Right ventricle myocardium inferior (tissue), 1 donor: ENCODE measurements around the gene MYH11. TPM values are rescaled to one million over a fixed set of nuclear protein-coding genes. Genes with fewer than 3 reads are reported as not detected.

ENCODE experiments used
- ATAC-seq: fragments of 200-7000 bp; cut with Tn5 transposase; one replicate; pipeline ENCODE4 v1.9.1; 2020; ENCODE audit warnings: mild to moderate bottlenecking, moderate library complexity
- DNase-seq: peaks from one replicate; pipeline ENCODE4 v3.0.0; 2021; ENCODE audit errors: missing footprints
- intact Hi-C: fragments of 100-400 bp; cut with DNase I; formaldehyde crosslinking; loops from one replicate; pipeline ENCODE4 v1.11.0; 2022
- total RNA-seq: library from RNA; stranded (reverse); fragmentation: NEBNext Ultra II Directional; extraction: Animal tissue kit (Norgen Biotek cat#: 25700); gene quantifications from one replicate; pipeline ENCODE4 v1.2.1, GENCODE V29; 2021
- donor health status: DM: no; HTN: yes; CAD: no; lungs with severe emphysema.

Gene MYH11
- total RNA-seq, 1 donor from 2014 or later, result 17.9 TPM

DNA sequence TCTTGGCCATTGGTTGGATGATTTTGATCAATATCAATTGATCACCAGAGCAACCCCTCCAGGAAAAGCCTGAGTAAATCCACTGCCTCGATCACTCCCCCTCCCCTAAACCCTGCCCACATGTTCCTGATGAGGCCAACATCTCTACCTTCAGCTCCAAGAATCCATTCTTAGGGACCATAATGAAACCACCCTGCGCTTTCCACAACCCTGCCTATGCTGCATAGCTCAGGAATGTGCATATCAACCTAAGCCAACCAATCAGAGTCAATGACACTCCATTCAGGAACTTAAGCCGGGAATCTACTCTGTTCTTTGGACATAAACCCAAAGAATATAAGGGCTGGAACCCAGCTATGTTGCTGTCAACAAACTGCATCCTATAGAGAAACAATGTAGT, 86.3 kb downstream of the MYH11 start:
- DNase-seq (no peak), ATAC-seq (no peak)
- intact Hi-C loops, result no loop called here

DNA sequence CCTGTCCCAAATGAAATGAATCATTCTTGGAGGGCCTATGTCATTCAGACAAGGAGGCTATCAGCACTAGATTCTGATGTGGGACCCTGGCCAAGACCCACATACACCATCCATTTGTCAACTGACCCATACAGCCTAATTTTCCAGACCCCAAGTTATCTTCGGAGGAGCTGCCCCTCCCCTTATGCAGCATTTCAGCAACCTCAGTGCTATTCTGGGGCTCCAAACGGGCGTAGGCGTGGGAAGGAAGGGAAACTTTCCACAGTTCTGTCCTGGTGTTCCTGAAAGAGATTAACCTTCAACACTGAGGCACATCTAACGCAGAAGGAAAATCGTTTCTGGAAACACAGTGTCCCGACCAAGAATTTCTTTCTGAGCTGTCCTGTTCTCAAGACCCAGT, 86.7 kb downstream of the MYH11 start:
- DNase-seq, result no peak
- intact Hi-C loops, result no loop called here
- no peak for ATAC-seq

DNA sequence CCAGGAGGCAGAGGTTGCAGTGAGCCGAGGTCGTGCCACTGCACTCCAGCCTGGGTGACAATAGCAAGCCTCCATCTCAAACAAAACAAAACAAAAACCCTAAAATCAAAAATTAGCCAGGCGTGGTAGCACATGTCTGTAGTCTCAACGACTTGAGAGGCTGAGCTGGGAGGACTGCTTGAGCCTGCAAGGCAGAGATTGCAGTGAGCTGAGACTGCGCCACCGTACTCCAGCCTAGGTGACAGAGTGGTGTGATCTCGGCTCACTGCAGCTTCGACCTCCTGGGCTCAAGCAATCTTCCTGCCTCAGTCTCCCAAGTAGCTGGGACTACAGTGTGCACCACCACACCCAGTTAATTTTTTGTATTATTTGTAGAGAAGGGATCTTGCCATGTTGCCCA, 87.6 kb downstream of the MYH11 start:
- DNase-seq (no peak), ATAC-seq (no peak)
- intact Hi-C loops, result loop anchor here (5.0 kb wide), 1 partner anchor 358 kb away; no protein-coding TSS in a partner anchor

DNA sequence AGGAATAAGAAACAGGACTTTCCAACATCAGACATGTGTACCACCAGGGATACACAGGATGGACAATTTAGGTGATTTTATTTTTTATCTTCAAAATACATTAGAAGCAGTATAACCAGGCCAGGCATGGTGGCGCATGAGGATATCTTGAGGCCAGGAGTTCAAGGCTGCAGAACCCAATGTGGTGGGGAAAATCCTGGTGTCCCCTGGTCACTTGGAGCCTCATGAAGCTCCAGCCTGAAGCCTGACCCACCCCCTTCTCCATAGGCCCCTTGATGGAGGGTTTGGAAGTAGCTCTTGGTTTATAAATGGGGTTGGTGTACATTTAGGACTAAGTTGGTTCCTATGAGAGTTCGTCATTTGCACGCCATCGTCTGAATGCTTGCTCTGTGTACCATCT, 88.6 kb downstream of the MYH11 start:
- ATAC-seq, result no peak
- intact Hi-C loops, result loop anchor here (5.0 kb wide), 1 partner anchor 359 kb away; no protein-coding TSS in a partner anchor
- no peak for DNase-seq

DNA sequence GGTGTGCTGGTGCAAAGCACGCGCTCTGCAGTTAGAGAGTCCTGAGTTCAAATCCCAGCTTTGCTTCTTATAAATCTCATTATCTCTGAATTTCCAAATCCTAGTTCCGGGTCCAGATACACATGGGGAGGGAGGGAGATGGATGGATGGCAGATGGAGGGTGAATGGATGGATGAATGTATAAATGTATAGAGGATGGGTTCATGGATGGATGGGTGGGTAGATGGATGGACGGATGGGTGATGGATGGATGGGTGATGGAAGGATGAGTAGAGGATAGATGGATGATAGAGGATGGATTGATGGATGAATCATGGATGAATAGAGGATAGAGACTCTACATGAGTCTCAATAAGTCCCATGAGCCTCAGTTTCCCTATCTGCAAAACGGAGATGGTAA, 89.9 kb downstream of the MYH11 start:
- intact Hi-C loops, result loop anchor here (2.0 to 5.0 kb wide), 2 partner anchors 56 to 360 kb away; no protein-coding TSS in a partner anchor
- ATAC-seq, result no peak
- DNase-seq, result no peak

DNA sequence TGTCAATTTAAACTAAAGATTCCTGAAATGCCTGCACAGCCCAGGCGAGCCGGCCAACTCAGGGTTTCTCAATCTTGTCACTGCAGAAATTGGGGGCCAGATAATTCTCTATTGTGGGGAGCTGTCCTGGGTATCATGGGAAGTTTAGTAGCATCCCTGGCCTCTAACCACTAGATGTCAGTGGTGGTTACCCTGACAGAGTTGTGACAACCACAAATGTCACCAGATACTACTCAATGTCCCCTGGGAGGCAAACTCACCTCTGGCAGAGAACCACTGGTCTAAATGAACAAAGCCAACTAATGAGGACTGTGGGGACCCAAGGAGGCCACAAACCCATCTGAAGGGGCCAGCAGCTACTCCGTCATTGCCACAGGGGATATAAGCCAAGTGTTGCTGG, 90.9 kb downstream of the MYH11 start:
- ATAC-seq, result peak; percentile 76
- DNase-seq, result no peak
- intact Hi-C loops, result loop anchor here (2.0 to 5.0 kb wide), 2 partner anchors 57 to 361 kb away; no protein-coding TSS in a partner anchor

DNA sequence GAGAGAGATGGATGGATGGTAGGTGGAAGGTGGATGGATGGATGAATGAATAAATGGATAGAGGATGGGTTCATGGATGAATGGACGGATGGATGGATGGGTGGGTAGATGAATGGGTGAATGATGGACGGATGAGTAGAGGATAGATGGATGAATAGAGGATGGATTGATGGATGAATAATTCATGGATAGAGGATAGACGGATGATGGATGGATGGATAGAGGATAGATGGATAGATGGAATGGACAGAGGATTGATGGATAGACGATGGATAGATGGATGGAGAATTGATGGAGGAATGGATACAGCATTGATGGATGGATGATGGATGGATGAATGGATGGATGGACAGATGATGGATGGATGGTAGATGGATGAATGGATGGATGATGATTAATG, 91.7 kb downstream of the MYH11 start:
- ATAC-seq (no peak), DNase-seq (no peak)
- intact Hi-C loops, result loop anchor here (5.0 kb wide), 1 partner anchor 362 kb away; no protein-coding TSS in a partner anchor

DNA sequence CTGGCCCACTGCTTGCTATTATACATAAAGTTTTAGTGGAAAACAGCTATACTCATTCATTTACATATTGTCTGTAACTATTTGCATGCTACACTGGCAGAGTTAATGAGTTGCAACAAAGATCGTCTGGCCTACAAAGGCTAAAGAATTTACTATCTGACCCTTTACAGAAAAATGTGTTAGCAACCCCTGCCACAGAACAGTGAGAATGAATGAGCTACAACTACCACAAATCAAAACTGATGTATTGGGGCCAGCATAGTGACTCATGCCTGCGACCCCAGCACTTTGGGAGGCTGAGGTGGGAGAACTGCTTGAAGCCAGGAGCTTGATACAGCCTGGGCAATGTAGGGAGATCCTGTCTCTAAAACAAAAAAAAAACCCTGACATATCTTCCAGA, 92.7 kb downstream of the MYH11 start:
- ATAC-seq (no peak), DNase-seq (no peak)
- intact Hi-C loops, result no loop called here

DNA sequence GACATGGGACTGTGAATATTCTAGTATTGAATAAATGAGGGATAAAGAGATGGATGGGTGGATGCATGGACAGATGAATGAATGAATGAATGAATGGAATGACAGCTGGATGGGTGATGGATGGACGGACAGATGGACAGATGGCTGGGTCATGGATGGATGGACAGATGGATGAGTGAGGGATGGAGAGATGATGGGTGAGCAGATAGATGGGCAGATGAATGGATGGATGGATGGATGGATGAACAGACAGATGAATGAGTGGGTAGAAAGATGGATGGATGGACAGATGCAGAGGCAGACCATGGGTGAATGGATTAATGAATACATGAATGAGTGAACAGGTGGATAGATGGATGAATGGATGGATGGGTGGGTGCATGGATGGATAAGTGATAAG, 96.7 kb downstream of the MYH11 start:
- DNase-seq (no peak), ATAC-seq (no peak)
- intact Hi-C loops, result no loop called here

DNA sequence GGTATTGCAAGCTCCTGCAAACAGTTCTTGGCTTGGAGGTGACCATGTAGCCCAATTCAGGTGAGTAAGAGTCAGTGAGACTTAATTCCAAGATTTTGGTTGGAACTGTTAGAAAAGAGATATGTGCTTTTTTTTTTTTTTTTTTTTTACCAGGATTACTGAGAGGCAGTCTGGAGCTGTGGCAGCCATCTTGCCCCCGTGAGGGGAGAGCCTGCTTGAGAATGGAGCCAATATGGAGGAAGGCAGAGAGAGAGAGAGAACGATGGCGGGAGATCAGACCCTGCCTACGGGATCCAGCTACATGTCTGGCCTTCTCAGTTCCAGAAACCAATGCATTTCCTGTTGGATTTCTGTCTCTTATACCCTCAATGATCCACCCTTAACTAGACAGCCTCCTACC, 97.8 kb downstream of the MYH11 start:
- DNase-seq, result no peak
- no peak for ATAC-seq
- intact Hi-C loops, result no loop called here

DNA sequence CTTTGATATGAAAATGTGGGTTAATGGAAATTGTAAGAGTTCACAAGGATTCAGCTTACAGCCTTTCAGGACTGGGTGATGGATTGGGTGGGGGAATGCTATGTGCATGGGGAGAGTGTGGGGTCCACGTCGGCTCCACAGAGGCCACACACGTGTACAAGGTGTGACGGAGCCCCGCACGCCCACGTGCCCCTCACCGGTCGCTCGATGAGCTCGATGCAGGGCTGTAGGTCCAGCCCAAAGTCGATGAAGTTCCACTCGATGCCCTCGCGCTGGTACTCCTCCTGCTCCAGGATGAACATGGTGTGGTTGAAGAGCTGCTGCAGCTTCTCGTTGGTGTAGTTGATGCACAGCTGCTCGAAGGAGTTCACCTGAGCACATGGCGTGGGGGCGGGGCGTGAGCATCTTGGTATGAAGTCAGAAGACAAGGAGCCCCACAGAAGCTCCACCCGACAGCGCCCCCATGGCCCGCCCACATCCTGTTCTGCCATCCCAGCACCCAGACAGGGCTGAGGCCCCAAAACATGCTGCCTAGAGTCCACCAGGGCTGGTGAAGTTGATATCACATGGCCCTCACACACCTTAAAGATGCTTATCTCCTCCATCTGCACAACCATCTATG, 99.1 kb downstream of the MYH11 start:
- ATAC-seq (no peak), DNase-seq (no peak)
- intact Hi-C loops, result no loop called here

DNA sequence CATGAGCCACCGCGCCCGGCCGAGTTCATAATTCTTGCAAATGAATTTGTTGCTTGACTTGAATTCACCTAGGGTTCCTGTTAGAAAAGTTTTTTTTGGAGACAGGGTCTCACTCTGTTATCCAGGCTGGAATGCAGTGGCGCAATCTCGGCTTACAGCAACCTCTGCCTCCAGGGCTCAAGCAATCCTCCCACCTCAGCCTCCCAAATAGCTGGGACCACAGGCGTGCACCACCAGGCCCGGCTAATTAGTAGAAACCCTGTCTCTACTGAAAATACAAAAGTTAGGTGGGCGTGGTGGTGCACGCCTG, 99.8 kb downstream of the MYH11 start:
- no peak for ATAC-seq
- DNase-seq, result no peak
- intact Hi-C loops, result no loop called here

DNA sequence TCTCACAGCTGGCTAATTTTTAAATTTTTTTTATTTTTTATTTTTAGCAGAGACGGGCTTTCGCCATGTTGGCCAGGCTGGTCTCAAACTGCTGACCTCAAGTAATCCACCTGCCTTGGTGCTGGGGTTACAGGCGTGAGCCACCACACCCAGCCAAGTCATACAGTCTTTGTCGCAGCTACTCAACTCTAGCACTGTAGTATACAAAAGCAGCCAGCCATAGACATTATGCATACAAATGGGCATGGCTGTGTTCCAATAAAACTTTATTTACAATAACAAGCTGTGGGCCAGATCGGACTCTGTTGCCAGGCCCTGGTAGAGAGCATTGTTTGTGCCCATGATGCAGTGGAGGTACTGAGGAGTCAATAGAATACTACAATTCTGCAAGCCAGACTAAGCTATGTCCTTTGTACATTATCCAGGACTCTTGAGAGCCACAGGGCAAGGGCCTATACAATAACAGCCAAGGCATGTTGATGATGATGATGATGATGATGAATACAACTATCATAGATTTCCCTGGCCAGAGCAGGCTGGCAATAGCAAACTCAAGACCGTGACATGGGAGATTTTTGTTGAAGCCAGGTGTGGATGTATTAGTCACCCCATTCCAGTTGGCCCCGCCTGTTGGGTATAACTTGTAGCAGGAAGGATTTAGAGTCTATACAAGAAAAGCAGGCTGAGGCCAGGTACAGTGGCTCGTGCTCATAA, 101.8 kb downstream of the MYH11 start:
- intact Hi-C loops, result no loop called here
- no peak for ATAC-seq
- no peak for DNase-seq

DNA sequence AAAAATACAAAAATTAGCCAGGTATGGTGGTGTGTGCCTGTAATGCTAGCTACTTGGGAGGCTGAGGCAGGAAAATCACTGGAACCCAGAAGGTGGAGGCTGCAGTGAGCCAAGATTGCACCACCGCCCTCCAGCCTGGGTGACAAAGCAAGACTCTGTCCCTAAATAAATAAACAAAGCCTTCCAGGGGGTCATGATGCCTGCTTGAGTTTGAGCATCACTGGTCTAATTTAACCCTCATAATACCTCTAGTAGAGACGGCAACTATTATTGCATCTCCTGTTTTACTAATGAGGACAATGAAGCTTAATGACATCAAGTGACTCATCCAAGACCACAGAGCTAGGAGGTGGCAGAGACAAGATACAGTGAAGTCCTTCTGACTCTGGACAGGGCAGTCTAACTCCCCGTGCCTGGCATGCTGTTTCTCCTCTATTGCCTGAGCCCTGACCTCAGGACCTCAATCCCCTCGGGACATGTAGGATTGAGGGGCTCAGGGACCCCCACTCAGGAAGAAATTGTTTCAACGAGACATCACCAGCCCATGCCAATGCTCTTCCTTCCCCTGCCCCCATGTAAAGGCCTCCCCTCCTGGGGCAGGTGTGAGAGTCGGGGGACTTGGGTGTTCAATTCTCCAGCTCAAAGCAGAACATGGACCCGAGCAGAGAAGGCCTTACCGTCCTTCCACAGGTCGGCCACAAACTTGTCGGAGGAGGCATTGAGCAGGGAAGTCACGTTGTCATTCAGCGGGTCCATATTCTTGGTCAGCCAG, 103.9 kb downstream of the MYH11 start:
- intact Hi-C loops, result no loop called here
- ATAC-seq (no peak), DNase-seq (no peak)

DNA sequence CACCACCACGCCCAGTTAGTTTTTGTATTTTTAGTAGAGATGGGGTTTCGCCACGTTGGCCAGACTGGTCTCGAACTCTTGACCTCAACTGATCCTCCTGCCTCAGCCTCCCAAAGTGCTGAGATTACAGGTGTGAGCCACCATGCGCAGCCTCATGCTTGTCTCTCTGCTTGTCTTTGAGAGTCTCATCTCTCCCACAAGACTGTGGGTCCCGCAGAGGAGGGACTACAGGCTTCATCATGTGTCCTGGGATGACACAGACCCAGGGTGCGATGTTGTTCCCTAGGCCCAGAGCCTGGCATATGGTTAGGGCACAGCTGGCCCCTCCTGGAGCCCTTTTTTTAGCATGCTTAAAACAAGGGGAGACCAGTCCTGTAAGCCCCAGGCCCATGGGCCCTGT, 104.9 kb downstream of the MYH11 start:
- intact Hi-C loops, result no loop called here
- DNase-seq, result no peak
- no peak for ATAC-seq

DNA sequence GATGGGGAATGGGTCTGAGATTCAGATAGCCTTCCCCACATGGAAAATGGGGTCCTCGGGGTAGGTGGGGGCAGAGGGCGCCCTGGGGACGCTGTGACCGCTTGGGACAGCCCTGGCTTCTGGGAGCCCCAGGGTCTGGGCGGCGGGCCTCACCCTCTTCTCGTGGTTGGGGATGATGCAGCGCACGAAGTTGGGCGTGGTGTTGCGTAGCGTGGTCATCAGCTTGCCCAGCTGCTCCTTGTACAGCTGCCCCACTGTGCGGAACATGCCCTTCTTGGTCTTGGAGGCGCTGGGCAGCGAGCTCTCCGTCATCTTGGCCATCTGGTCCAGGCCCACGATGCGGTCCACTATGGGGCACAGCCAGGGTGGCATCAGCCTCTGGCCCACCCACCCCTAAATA, 106.8 kb downstream of the MYH11 start:
- intact Hi-C loops, result no loop called here
- DNase-seq, result no peak
- ATAC-seq, result no peak

DNA sequence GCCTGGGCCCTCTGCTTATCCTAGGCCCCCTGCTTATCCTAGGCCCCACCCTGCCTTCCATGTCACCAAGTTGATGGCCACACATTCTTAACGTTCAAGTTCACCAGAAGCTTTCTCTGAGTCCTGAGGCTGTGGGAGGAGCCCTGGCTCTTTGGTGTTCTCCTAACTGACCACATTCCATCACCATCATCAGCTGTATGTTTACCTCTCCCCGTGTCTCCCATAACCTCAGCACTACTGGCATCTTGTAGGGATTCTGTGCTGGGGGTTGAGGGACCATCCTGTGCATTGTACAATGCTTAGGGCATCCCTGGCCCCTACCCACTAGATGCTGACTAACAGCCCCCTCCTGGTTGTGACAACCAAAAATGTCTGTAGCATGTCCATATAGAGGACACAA, 107.5 kb downstream of the MYH11 start:
- no peak for DNase-seq
- no peak for ATAC-seq
- intact Hi-C loops, result no loop called here

DNA sequence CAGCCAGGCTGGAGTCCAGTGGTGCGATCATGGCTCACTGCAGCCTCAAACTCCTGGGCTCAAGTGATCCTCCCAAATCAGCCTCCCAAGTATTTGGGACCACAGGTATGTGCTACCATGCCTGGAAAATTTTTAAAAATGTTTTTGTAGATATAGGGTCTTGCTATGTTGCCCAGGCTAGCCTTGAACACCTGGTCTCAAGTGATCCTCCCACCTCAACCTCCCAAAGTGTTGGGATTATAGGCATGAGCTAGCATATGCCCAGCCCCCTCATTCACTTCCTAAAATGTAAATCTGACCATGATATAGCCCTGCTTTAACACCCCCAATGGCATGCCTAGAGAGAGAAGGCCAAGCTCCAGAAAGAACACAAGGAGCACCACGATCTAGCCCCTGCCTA, 108.2 kb downstream of the MYH11 start:
- intact Hi-C loops, result no loop called here
- no peak for DNase-seq
- no peak for ATAC-seq

DNA sequence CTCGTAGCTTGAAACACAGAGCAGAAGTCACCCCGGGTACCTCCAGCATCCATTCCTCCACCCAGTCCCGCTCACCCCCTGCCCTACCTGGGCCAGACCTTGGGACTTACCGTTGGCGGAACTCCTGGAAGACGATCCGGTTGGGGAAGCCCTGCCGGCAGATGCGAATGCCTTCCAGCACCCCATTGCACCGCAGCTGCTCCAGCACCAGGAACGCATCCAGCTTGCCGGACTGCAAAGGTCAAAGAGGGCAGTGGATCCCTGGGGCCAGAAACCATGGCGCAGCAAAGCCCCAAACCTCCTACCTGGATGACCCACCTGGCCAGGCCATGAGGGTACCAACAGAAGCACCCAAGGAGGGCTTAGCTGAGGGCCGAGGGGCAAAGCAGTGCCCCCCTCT, 108.9 kb downstream of the MYH11 start:
- no peak for ATAC-seq
- DNase-seq, result no peak
- intact Hi-C loops, result no loop called here

DNA sequence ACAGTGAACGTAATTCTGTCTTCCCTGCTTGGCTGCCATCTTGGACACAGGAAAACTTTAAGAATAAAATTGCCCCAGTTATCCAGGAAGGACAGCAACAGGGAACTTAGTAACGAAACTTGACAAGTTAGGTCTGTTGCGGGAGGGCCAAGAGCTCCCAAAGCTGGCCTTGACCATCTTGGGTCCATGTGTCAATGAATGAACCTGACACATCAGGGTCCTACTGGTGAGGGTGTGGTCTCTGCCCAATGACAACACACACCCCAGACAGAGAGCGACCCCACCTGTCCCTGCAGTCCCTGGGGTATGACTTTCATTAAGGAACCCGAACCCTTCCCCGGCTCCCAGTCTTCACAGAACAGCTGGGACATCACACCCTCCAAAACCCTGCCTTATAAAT, 110.5 kb downstream of the MYH11 start:
- no peak for DNase-seq
- no peak for ATAC-seq
- intact Hi-C loops, result no loop called here
